ENCODE measurements around the gene PTPRN2. TPM values are rescaled to one million over a fixed set of nuclear protein-coding genes. Genes with fewer than 3 reads are reported as not detected.

Gene PTPRN2
- total RNA-seq, 2 experiments from 2014 or later: 4.7 to 4.8 TPM

DNA sequence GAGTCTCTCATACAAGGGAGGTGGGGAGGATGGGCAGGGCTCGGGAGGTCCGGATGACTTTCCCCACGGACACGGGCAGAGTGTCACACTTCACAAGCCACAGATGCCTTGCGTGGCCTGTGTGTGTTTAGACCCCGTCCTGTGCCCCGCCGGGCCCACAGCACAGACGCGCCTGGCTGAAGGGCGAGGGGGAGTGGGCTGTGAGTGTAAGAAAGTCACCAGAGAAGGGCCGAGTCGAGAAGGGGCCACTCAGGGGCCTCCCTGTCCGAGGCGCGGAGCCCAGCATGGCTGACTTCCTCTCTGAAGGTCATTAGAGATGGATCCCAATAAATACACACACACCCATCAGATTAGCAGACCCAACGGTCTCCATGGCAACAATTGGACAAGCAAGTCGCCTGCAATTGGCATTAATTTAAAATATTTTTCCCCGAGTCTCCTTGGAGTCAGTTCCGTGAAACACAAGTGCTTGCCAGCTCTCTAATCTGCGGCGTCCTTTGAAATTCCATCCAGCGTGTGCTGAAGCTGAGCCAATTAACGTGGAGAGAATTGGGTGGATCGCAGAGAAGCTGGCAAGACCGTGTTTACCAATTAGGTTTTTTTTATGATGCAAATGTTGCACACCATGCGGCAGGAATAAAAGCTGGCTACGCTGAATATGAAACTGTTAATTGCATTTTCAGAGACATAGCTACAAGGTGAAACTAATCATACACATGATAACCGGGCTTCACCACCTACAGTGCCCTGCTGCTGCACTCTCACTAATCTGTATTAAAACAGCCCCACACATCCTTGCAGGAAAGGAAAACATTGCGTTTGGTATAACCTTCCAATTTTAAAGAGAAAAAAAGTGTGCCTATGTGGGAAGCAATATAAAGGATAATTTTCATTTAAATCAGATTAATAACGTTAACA, 571.2 kb downstream of the PTPRN2 start:
- DNase-seq: no peak
- Mint-ChIP-seq H3K27ac (no peak overlapping the region), H3K27me3 (no peaks in the 10 kb centered on the region), H3K4me3 (no peak overlapping the region), H3K9me3 (no peaks in the 10 kb centered on the region), H3K4me1 (no peaks in the 10 kb centered on the region), H3K36me3 (ENCODE audit: low read depth) (no peaks in the 10 kb centered on the region)
- ChIA-PET POLR2A (no interaction called here), CTCF (no interaction called here)

DNA sequence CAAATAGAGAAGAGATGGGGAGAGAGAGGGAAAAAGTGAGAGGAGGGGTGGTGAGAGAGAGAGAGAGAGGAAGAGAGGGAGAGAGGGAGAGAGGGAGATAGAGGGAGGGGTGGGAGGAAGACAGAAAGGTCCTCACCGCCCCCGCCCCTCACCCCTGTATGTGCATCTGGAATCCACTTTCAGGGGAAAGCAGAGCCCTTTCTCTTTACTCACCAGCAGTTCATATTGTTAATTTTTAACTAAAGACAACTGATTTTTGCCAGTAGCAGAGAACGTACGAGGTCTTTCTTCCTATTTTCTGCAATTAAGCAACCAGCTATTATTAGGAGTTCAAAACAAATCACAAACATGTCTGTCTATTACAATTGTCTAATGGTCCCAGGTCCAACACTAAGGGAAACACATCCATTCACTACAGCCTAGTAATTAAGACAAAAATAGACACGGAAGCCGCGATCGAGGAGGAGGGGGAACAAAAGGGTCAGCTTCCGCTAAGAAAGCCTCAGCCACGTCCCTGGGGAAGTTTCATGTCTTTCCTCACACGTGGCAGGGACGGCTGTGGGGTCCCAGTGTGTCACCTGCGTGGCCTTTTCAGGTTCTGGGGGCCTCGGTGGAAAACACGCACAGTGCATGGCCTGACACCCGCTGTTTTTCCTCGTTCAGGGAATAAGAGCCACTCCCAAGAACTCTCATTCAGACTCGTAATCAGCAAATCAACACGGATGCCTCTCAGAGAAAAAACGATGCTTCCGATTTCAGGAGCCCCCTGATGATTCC, 572.0 kb downstream of the PTPRN2 start:
- H3K4me3 Mint-ChIP-seq: no peak overlapping the region
- no peaks in the 10 kb centered on the region for H3K36me3 Mint-ChIP-seq (ENCODE audit: low read depth)
- DNase-seq: no peak
- H3K9me3 Mint-ChIP-seq: no peaks in the 10 kb centered on the region
- ChIA-PET POLR2A (no interaction called here), CTCF (no interaction called here)
- H3K27me3 Mint-ChIP-seq: no peaks in the 10 kb centered on the region
- H3K27ac Mint-ChIP-seq: no peak overlapping the region
- H3K4me1 Mint-ChIP-seq: no peaks in the 10 kb centered on the region

DNA sequence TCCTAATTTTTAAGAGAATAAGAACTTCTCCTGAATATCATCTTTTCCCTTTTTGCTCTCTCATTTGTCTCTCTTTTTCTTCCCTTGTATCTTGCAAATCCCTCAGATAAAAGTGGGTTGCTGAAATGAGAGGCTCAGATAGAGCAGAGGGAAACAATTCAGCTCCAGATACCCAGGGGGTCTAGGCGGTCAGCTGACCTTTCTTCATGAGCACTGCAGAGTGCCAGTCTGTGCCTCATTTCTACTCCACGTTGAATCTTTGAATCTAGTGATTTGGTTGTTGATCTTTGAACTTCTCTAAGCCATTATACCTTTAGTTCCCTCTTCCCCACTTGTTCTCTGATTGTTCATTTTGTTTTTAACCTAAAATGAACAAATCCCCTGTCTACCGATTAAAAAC, 572.6 kb downstream of the PTPRN2 start:
- Mint-ChIP-seq H3K9me3 (no peaks in the 10 kb centered on the region), H3K27me3 (no peaks in the 10 kb centered on the region), H3K4me3 (no peak overlapping the region), H3K27ac (no peak overlapping the region), H3K4me1 (no peaks in the 10 kb centered on the region), H3K36me3 (ENCODE audit: low read depth) (no peaks in the 10 kb centered on the region)
- DNase-seq: no peak
- POLR2A ChIA-PET: no interaction called here
- CTCF ChIA-PET: no interaction called here

DNA sequence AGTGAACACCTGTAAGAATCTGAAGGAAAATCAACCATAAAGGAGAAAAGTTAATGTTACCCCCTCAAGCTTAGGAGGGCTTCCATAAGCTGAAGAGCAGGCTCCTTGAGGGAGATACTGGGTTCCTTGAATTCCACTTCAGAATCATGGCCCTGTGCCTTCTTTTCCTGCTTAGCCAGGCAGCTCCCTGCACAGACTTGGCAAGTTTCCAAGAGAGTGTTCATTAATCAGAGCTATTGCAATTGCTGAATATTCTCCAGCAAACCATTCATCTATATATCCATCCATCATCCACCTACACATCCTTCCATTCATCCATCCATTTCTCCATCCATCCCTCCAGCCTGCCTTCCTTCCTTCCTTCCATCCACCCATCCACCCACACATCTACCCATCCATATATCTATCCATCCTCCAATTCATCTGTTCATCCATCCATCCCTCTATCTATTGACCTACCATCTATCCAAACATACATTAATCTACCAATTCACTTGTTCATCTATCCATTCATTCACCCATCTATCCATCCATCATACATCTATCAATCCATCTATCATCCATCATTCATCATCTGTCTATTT, 574.4 kb downstream of the PTPRN2 start:
- Mint-ChIP-seq H3K4me3 (no peak overlapping the region), H3K36me3 (ENCODE audit: low read depth) (no peaks in the 10 kb centered on the region), H3K27me3 (no peaks in the 10 kb centered on the region), H3K27ac (no peak overlapping the region), H3K9me3 (no peaks in the 10 kb centered on the region), H3K4me1 (no peaks in the 10 kb centered on the region)
- ChIA-PET CTCF (no interaction called here), POLR2A (no interaction called here)
- DNase-seq: no peak

DNA sequence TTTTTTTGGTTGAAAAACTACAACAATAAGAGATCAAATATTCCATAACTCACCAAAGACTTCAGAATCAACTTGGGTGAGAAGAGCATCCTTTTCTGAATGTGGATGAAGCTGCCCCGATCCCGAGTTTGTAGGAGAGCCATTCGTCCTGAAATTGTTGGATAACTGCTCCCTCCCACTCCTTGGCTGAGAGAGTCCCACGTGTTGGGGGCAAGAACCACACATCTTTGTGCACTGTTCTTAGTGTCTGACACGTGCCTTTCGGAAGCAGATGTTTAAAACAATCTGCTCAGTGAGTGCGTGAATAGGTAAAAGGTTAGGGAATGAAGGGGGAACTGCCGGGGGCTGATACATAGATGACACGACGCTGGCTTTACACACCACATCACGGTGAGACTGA, 575.7 kb downstream of the PTPRN2 start:
- CTCF ChIA-PET: no interaction called here

DNA sequence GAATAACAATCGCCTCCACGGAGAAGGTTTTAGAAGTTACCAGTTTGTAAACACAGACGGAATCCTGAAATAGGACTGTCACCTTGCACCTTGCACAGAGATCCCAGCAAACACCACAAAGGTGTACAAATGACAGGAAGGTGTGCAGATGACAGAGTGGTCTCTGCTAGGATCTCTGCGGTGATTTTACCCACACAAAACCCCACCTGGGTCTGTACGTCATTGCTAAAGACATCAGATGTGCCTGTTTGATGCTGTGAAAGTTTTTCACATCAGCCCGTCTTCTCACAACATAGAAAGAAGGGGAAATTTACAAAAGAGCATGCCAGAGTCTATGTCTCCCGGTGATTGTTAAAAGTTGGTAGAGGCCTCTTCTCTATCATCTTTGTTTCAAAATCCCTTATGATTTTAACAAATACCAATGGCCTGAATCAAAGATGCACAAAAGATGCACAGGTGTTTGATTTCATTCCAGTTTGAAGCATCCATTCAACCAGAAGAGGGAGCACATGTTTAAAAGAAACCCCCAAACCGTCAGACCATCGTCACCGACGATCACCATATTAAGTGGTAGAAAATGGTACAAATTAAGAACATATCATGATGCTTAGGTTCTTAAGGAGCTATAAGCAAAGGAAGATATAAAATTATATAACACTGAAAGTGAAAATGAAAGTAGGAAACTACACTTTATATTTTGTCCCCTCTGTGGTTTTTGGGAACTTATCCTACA, 576.5 kb downstream of the PTPRN2 start:
- Mint-ChIP-seq H3K27me3 (no peaks in the 10 kb centered on the region), H3K4me1 (no peaks in the 10 kb centered on the region), H3K4me3 (no peak overlapping the region), H3K36me3 (ENCODE audit: low read depth) (no peaks in the 10 kb centered on the region), H3K9me3 (no peaks in the 10 kb centered on the region), H3K27ac (no peak overlapping the region)
- POLR2A ChIA-PET: no interaction called here
- DNase-seq: no peak
- CTCF ChIA-PET: no interaction called here

More for the DNA sequence above, 575.7 kb downstream of the PTPRN2 start:
- H3K4me3 Mint-ChIP-seq: no peak overlapping the region
- POLR2A ChIA-PET: no interaction called here
- DNase-seq: no peak
- H3K36me3 Mint-ChIP-seq (ENCODE audit: low read depth): no peaks in the 10 kb centered on the region
- H3K27ac Mint-ChIP-seq: no peak overlapping the region
- no peaks in the 10 kb centered on the region for H3K9me3 Mint-ChIP-seq
- no peaks in the 10 kb centered on the region for H3K27me3 Mint-ChIP-seq
- no peaks in the 10 kb centered on the region for H3K4me1 Mint-ChIP-seq

DNA sequence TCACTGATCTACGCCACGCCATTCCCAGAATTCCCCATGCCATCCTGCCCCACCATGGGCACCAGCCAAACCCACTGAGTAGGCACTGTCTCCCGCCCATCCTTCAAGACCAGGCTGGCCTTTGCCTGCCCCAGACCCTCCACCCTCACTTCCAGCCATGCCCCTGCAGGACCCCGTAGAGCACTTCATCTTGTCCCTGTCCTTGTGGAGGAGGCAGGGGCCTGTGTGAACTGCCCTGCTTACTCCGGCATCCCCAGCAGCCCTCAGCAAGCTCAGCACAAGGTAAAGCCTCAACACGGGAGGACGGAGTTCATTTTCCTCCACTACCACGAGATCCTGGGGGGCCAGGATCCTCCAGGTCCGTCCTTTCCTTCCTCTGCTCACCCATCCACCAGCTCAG, 577.7 kb downstream of the PTPRN2 start:
- H3K27ac Mint-ChIP-seq: no peak overlapping the region
- no peaks in the 10 kb centered on the region for H3K4me1 Mint-ChIP-seq
- DNase-seq: no peak
- CTCF ChIA-PET: interaction anchor here (0.5 kb wide), 1 partner anchor 846 kb away, joined by 6 read pairs; the partner anchor contains the start of gene DYNC2I1
- no peak overlapping the region for H3K4me3 Mint-ChIP-seq
- no peaks in the 10 kb centered on the region for H3K27me3 Mint-ChIP-seq
- H3K36me3 Mint-ChIP-seq (ENCODE audit: low read depth): no peaks in the 10 kb centered on the region
- POLR2A ChIA-PET: no interaction called here
- H3K9me3 Mint-ChIP-seq: no peaks in the 10 kb centered on the region

DNA sequence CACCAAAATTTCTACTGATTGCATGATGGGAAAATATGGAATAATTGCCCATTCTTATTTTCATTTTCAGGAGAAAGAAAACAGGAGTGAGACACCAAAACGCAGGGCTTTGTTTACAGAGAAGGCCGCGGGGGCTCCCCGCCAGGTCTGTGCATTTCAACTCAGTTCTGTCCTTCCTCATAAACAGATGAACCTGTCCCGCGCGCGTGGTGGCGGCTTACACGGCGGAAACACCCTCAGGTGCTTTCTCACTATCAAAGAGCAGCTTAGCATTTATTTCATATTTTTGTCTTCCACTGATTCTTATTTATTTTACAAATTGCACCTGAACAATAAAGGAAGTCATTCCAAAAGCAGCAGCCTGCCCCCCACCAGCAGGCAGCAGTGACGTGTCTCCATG, 579.4 kb downstream of the PTPRN2 start:
- DNase-seq: no peak
- Mint-ChIP-seq H3K4me1 (no peaks in the 10 kb centered on the region), H3K36me3 (ENCODE audit: low read depth) (no peaks in the 10 kb centered on the region), H3K27me3 (no peaks in the 10 kb centered on the region), H3K9me3 (no peaks in the 10 kb centered on the region), H3K27ac (no peak overlapping the region), H3K4me3 (no peak overlapping the region)
- ChIA-PET CTCF (no interaction called here), POLR2A (no interaction called here)

DNA sequence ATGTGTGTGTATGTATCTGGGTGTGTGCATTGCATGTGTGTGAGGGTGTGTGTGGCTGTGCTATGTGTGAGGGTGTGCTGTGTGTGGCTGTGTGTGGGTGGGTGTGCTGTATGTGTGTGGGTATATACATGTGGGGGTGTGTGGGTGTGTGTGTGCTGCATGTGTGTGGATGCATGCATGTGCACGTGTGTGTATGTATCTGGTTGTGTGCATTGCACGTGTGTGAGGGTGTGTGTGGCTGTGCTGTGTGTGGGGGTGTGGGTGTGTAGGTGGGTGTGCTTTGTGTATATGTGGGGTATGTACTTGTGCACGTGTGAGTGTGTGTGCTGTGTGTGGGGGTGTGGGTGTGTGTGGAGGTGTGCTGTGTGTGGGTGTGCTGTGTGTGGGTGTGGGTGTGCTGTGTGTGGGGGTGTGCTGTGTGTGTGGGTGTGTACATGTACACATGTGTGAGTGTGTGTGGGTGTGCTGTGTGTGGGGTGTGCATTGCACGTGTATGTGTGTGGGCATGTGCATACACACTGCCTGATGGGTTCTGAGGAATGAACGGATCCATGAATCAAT, 579.8 kb downstream of the PTPRN2 start:
- Mint-ChIP-seq H3K27me3 (no peaks in the 10 kb centered on the region), H3K36me3 (ENCODE audit: low read depth) (no peaks in the 10 kb centered on the region), H3K4me1 (no peaks in the 10 kb centered on the region), H3K9me3 (no peaks in the 10 kb centered on the region), H3K4me3 (no peak overlapping the region), H3K27ac (no peak overlapping the region)
- POLR2A ChIA-PET: no interaction called here
- no peak for DNase-seq
- CTCF ChIA-PET: no interaction called here

DNA sequence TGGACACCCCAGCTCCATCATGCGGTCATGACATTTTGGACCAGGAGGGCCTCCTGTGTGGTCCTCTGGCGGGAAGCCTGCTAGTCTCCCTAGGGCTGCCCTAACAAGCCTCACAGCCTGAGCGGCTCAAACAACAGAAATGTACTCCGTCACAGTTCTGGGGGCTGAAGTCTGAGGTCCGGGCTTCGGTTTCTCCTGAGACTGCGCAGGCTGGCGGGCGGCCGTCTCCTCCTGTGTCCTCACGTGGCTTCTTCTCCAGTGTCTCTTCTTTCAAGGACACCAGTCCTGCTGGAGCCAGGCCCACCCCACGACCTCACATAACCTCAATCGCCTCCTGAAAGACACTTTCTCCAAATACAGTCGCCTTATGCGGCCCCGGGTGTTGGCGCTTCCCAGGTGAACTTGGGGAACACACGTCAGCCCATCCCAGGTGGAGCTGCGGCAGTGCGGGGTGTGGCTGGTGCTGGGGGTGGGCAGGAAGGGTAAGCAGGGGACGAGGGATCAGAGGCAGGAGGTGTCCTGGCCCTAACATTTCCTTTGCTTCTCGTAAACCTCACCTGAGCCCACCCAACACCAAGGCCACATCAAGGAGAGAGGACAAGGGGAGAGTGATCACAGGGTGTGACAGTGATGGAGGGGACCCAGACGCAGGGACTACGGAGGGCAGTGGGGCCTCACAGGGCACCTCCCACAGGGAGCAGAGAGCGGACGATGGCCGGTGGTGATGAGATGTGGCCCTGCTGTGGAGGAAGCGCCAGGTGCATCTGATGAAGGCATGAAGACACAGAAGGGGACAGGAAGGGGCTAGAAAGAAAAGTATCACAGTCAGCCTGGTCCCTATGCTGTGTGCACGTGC, 580.6 kb downstream of the PTPRN2 start:
- POLR2A ChIA-PET: no interaction called here
- H3K4me1 Mint-ChIP-seq: no peaks in the 10 kb centered on the region

DNA sequence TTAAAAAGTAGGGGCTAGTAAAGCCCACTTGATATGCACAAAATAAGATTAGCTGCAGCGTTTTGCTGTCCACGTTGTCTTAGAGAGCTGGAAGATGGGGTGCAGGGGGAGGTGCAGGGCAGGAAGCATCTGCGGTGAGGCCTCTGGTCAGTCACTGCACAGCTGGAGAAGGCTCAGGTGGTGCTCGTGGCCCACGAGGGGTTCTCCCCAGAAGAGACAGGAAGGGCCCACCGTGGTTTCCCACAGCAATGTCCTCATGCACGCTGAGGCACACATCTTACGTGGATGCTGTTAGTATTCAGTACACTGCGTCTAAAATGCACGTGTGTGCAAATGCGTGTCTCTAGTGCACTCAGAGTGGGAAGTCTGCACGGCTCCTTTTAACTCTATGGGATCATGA, 582.1 kb downstream of the PTPRN2 start:
- POLR2A ChIA-PET: no interaction called here
- CTCF ChIA-PET: no interaction called here
- Mint-ChIP-seq H3K36me3 (ENCODE audit: low read depth) (no peaks in the 10 kb centered on the region), H3K4me3 (no peak overlapping the region), H3K27me3 (no peaks in the 10 kb centered on the region), H3K4me1 (no peaks in the 10 kb centered on the region), H3K9me3 (no peaks in the 10 kb centered on the region), H3K27ac (no peak overlapping the region)
- no peak for DNase-seq

More for the DNA sequence above, 580.6 kb downstream of the PTPRN2 start:
- Mint-ChIP-seq H3K36me3 (ENCODE audit: low read depth) (no peaks in the 10 kb centered on the region), H3K4me3 (no peak overlapping the region), H3K27ac (no peak overlapping the region), H3K27me3 (no peaks in the 10 kb centered on the region), H3K9me3 (no peaks in the 10 kb centered on the region)
- no peak for DNase-seq
- CTCF ChIA-PET: no interaction called here

DNA sequence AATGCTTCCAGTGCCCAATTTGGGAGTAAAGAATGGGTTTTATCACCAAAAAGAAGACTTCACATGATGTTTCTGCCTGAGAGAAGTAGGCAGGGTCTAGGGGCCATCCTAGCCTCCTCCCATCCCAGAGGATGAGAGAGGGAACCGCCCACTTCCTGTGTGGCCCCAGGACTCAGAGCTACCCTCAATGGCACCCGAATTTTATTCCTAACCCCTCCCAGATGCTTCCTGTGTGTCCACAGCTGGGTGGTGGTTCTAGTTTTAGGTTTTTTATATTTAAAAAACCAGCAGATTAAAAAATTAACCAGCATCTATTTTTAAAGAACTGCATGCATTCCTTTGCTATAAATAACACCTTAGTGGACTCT, 583.5 kb downstream of the PTPRN2 start:
- Mint-ChIP-seq H3K4me1 (no peaks in the 10 kb centered on the region), H3K27me3 (no peaks in the 10 kb centered on the region), H3K9me3 (no peaks in the 10 kb centered on the region), H3K36me3 (ENCODE audit: low read depth) (no peaks in the 10 kb centered on the region), H3K27ac (no peak overlapping the region), H3K4me3 (no peak overlapping the region)
- DNase-seq: no peak
- POLR2A ChIA-PET: no interaction called here
- CTCF ChIA-PET: no interaction called here
